Measurements from ENCODE around the gene MYO5B.

Gene MYO5B

DNA sequence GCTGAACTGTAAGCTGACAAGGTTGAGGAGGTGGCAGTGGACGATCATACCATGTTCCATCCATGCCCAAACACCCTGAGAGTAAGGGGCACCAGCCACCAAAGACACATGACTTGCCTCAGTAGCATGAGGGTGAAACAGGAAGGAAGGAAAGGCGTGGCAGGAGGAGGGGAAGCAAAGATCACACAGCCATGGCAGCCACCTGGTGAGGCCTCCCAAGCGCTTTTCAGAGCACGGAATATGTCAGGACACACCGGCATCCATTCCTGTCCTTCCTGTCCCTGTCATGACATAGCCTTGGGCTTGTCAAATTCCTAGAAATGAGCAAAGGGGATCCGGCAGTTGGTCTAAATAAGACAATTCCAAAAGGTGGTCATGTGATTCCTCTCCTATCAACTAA lies 118.7 kb downstream of the MYO5B start:
- no peak overlapping the region for H3K4me3 ChIP-seq (ENCODE audit: low read depth, low read length)
- TF ChIP-seq, protein P1, sequence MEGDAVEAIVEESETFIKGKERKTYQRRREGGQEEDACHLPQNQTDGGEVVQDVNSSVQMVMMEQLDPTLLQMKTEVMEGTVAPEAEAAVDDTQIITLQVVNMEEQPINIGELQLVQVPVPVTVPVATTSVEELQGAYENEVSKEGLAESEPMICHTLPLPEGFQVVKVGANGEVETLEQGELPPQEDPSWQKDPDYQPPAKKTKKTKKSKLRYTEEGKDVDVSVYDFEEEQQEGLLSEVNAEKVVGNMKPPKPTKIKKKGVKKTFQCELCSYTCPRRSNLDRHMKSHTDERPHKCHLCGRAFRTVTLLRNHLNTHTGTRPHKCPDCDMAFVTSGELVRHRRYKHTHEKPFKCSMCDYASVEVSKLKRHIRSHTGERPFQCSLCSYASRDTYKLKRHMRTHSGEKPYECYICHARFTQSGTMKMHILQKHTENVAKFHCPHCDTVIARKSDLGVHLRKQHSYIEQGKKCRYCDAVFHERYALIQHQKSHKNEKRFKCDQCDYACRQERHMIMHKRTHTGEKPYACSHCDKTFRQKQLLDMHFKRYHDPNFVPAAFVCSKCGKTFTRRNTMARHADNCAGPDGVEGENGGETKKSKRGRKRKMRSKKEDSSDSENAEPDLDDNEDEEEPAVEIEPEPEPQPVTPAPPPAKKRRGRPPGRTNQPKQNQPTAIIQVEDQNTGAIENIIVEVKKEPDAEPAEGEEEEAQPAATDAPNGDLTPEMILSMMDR (IDR thresholded peaks at IDR 0.05; ENCODE audit: insufficient read depth, low read depth, low read length, missing control alignments), result no peak
- no peak for DNase-seq (ENCODE audit: low read depth)

GRCh38 chr18:50075772-50076171 lies 119.2 kb downstream of the MYO5B start:
- TF ChIP-seq, protein P1 (IDR thresholded peaks at IDR 0.05; ENCODE audit: insufficient read depth, low read depth, low read length, missing control alignments), result no peak
- DNase-seq (ENCODE audit: low read depth), result no peak
- H3K4me3 ChIP-seq (ENCODE audit: low read depth, low read length), result no peak overlapping the region

- no peak for DNase-seq (ENCODE audit: low read depth)
- H3K4me3 ChIP-seq (ENCODE audit: low read depth, low read length), result no peak overlapping the region
- TF ChIP-seq, protein P1 (IDR thresholded peaks at IDR 0.05; ENCODE audit: insufficient read depth, low read depth, low read length, missing control alignments), result no peak
These were observed 120.5 kb downstream of the MYO5B start for GRCh38 chr18:50074404-50074803.

DNA sequence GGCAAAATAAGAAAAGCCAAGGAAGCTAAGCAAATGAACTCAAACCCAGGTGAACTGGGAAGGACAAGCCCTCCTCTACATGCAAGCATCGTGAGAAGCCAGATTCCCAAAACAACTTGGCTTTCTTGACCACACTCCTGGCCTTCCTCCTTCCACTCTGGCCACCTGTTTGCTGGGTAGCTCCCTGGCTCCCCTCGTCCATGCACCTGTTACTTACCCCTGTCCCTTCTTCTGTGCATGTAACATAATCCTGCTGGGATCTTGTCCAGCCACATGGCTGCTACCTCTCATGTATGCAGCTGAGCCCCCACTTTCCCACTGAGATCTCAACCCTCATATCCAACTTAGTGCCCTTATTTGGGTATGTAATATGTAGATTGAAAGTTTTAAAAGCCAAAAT lies 121.6 kb downstream of the MYO5B start:
- no peak for DNase-seq (ENCODE audit: low read depth)
- H3K4me3 ChIP-seq (ENCODE audit: low read depth, low read length), result no peak overlapping the region
- TF ChIP-seq, protein P1 (IDR thresholded peaks at IDR 0.05; ENCODE audit: insufficient read depth, low read depth, low read length, missing control alignments), result no peak

DNA sequence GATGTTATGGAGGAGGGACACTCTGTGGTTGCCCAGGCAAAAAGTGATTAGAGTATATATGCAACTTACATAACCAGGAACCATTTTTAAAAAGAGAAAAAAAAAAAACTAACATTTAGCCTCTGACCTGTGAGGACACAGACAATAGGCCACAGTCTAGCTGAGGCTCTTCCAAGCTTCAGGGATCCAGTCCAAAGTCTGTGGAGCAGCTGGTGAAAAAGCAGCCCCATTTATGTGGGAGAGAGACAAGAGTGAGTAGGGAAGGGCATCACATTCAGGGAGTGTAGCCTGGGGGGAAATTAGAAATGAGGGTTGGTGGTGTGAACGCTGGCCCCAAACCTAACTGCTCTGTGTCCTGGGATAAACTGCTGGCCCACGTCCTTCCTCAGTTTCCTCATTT lies 122.8 kb downstream of the MYO5B start:
- TF ChIP-seq, protein P1 (IDR thresholded peaks at IDR 0.05; ENCODE audit: insufficient read depth, low read depth, low read length, missing control alignments), result no peak
- no peak overlapping the region for H3K4me3 ChIP-seq (ENCODE audit: low read depth, low read length)
- DNase-seq (ENCODE audit: low read depth), result no peak

DNA sequence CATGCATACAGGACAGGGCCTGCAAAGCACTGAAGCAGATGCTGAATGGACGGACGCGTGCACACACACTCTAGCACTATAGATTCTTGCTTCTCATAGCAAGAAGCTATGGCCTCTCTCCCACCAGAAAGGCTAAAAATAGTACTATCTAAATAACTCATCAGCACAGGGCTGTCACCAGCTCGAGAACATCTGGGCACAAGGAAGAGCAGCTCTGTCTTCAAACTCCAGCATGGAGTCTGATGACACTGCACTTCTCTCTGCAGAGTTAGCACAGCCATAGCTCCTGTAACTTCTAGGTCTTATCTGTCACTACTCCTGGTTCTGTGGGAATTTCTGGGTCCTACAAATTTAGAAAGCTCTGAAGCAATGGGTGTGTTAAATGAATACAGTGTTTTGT lies 123.5 kb downstream of the MYO5B start:
- TF ChIP-seq, protein P1 (IDR thresholded peaks at IDR 0.05; ENCODE audit: insufficient read depth, low read depth, low read length, missing control alignments), result no peak
- no peak overlapping the region for H3K4me3 ChIP-seq (ENCODE audit: low read depth, low read length)
- DNase-seq (ENCODE audit: low read depth), result no peak

DNA sequence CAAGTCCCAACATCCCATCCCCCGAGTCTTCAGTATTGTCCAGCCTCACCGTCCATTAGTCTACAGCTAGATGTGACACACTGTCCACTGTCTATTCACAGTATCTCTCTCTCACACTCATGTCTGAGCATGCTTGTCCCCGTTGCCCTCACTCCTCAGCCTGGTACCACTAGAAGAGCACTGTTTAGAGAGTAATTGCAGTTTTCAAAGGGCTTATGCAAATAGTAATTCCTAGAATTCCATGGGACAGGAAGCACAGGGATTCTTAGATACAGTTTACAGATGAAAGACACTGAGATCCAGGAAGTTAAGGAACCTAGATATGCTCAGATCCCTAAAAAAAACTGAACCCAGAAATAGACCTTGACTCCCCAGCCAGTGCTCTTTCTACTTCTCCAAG lies 125.5 kb downstream of the MYO5B start:
- no peak overlapping the region for H3K4me3 ChIP-seq (ENCODE audit: low read depth, low read length)
- DNase-seq (ENCODE audit: low read depth), result no peak
- TF ChIP-seq, protein P1 (IDR thresholded peaks at IDR 0.05; ENCODE audit: insufficient read depth, low read depth, low read length, missing control alignments), result no peak
